COLO668 (cell line): ENCODE results near the gene EXOC3L1.

Experiments
- DNase-seq: peaks from one replicate; lab custom pipeline; 2025; ENCODE audit not compliant: unreplicated experiment; lab: John Stamatoyannopoulos, UW

EXOC3L1 gene

GRCh38 chr16:67150047-67150832, 39.7 kb downstream of the EXOC3L1 start:
- DNase-seq: peak; percentile 49

GRCh38 chr16:67149276-67150046, 40.5 kb downstream of the EXOC3L1 start:
- DNase-seq: no peak

DNA sequence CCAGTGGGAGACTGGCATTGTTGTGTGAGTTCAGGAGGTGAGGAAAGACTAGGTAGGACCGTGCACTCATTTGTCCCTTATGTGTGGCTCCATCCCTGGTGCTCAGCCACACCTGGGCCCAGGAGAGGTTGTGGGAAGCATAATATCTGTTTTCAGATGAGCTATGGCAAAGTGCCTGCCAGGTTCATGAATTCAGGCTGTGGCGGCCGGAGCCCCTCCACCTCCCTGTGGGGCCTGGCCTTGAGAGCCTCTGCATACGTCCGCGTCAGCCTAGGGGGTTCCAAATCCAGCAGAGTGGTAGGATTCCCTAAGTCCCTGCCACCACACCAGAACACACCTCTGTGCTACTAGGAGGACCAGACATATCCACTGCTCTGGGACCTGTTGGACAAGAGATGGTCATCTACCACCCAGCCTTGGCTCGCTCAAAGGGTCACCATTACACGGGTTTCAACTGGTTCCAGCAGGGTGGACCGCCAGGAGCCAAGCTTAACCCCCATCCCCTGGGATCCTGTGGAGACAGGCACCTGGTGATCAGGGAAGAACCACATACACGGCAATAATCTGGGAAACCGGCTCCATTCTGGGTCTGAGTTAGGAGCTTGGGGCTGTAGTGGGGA, 41.2 kb downstream of the EXOC3L1 start:
- DNase-seq: no peak

GRCh38 chr16:67148221-67148620, 41.7 kb downstream of the EXOC3L1 start:
- no peak for DNase-seq

DNA sequence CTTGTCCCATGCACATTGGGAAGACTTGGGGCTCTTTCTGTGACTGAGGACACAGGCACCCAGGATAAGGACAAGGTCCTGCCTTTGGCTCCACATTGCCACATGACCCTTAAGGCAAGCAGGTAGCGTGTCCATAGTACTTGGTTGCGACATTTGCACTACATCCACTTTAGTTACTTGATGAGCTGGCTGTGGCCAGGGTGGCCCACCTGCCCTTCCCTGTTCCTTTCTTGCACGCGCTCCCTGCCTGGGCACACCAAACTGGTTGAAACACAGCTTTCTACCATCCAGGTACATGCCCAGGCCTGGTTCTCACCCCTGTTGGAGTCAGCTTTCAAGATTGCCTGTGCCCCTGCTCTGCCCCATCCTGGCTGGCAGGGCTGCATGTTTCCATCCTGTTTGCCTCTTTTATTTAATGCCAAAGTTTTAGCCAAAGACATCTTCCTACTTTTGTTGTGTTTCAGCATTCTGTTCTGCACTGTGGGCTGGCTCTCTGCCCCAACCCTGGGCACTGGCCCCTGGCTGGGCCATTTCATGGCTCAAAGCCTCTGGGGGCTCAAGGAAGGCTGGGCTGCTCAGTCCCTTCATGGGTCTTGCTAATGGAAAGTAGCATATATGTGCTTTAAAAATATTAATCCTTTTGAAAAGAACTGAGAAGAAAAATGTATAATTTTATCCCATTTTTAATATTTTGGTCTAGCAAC, 42.3 kb downstream of the EXOC3L1 start:
- no peak for DNase-seq

DNA sequence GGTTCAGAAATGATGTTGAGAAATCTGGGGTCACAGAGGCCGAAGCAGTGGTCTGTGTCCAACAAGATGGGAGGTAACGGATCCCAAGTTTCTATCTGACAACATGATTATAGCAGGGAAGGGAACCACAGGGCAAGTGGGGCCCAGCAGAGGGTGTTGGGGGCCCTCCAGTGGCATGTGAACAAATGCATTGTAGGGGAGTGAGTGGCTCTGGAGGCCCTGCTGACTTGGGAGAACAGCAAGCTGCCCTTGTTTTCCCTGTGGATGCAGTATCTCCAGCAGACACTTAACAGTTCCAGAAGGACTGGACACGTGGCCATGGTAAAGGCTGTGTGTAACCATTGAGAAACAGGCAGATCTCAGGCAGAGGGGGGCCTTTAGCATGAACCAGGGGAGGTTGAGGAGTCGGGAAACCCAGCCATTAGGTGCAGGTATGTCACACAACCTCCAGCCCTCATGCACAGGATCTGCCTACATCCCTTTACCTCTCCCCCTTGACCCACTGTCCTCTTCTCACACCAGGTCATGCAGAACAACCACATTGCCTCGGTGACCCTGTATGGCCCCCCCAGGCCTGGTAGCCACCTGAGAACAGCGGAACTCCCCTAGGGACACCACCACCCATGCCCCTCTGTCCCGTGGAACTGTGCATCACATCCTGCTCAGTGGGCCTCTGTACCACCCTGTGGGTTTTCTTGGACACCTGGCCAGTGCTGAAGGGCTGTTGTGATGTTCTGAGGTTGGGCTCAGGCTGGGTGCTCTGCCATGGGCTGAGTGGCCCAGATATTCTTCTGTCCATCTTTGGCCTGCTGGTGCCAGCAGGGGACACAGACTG, 43.2 kb downstream of the EXOC3L1 start:
- no peak for DNase-seq

- DNase-seq: no peak
These were observed 44.2 kb downstream of the EXOC3L1 start for GRCh38 chr16:67145746-67146145.

DNA sequence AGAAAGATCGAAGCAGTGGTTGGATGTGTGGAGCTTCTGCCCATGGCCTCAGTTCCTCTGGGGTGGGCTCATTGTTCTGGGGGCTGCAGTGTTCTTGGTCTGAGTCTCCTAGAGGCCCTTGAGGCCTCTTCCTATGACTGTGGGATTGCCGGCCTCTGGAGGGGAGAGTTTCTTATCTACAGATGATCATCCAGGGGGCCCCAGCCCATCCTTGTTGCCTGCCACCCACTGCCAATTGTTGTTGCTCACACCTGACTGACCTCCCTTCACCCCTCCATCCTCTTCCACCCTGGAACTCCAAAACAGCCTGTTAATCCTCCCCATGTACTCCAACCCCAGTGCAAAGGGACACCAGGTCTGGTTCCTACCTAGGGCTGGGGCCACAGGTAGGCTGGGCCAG, 45.0 kb downstream of the EXOC3L1 start:
- no peak for DNase-seq

- no peak for DNase-seq
These were observed 47.6 kb downstream of the EXOC3L1 start for GRCh38 chr16:67142342-67142741.

DNA sequence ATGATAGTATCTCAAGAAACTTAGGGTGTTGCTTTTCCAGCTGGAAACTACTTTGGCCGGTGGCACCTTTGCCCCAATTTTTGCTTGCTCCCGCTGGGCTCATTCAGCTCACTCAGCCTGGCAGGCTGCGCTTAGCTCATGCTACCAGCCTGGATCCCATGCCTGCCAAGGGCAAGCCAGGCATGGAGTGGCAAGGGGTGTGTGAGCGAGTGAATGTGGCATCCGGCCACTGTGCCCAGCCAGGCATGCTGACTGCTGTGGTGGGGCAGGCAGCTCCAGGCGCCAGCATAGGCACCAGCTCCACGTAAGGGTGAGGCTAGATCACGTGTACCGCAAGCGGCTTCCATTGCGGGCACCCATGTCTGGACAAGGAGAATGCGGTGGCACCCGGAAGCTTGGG, 48.5 kb downstream of the EXOC3L1 start:
- no peak for DNase-seq

DNA sequence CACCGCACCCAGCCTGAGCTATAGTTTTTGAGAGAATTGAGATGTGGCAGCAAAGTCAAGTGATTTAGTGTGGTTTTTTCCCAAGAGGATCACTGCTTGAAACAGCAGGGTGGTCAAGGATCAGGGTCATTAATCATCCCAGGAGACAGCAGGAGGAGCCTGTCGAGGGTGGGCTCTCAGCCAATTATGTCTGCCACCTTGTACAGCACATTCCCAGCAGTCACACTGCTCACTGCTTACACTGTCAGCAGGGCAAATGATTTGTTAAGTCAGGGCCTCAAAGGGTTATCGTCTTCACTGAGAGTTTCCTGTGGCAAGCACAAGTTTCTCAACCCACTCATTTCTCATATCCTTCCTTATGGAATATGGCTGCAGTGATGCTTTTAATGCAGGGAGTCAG, 52.3 kb downstream of the EXOC3L1 start:
- no peak for DNase-seq
